Mammary epithelial cell (primary cell): Measurements from ENCODE around the gene RPS6KA2.

ENCODE experiments used
- EZH2 ChIP-seq: IDR thresholded peaks from 2 replicates; pipeline ENCODE4 v1.6.1; 2012; ENCODE audit warnings: low read length, inconsistent platforms, borderline replicate concordance
- TF ChIP-seq, protein P1 (sequence below), 2 donors: IDR thresholded peaks in 1 of 2; conservative IDR thresholded peaks in 1 of 2; 2 replicates each; pipeline ENCODE4 v1.5.1; 2011 to 2012; ENCODE audit warnings: inconsistent platforms in 2 of 2, low read length in 2 of 2, mild to moderate bottlenecking in 2 of 2, control low read depth in 1 of 2, low read depth in 1 of 2; ENCODE audit not compliant: insufficient read depth in 1 of 2; ENCODE audit errors: extremely low read depth in 1 of 2

DNA sequence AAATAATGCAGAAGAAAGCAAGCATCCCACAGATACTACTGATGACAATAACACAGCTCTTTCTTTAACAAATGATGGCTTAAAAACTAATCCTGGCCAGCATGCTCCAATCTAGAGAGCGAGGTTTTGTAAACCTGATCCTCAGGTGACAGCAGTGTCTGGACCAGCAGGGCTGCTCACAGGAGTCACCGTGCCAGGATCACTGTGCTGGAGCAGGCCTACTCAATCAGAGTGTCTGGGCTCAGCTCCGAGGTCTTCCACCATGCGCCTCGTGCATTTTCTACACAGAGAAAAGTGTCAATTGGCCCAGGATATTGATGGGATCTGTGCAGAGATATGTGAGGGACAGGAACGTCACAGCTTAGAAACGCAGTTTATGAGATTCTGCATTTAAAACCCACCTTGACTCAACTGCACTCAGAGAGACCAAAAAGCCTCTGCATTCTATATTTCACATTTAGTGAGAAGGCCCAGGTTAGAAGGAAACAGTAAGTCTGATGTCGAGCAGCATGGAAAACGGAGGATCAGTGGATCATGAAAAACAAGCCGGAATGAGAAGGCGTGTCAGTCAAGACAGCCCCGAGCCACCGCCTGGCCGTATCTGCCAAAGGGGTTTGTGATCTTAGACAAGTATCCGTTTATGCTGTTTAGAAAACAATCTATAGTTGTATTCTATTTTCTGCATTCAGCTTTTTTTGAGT, 48.4 kb downstream of the RPS6KA2 start:
- no peak for TF ChIP-seq EZH2
- TF ChIP-seq, protein P1, sequence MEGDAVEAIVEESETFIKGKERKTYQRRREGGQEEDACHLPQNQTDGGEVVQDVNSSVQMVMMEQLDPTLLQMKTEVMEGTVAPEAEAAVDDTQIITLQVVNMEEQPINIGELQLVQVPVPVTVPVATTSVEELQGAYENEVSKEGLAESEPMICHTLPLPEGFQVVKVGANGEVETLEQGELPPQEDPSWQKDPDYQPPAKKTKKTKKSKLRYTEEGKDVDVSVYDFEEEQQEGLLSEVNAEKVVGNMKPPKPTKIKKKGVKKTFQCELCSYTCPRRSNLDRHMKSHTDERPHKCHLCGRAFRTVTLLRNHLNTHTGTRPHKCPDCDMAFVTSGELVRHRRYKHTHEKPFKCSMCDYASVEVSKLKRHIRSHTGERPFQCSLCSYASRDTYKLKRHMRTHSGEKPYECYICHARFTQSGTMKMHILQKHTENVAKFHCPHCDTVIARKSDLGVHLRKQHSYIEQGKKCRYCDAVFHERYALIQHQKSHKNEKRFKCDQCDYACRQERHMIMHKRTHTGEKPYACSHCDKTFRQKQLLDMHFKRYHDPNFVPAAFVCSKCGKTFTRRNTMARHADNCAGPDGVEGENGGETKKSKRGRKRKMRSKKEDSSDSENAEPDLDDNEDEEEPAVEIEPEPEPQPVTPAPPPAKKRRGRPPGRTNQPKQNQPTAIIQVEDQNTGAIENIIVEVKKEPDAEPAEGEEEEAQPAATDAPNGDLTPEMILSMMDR (conservative IDR thresholded peaks at IDR 0.05 in 1 of 2, IDR thresholded peaks at IDR 0.05 in 1 of 2; ENCODE audit: extremely low read depth in 1 of 2, insufficient read depth in 1 of 2, low read depth in 1 of 2, low read length in 2 of 2), result no peak
